ENCODE results near the gene CCL27.
A peak's percentile ranks its signal among the peaks of the same experiment; 100 is the strongest.

Gene CCL27

DNA sequence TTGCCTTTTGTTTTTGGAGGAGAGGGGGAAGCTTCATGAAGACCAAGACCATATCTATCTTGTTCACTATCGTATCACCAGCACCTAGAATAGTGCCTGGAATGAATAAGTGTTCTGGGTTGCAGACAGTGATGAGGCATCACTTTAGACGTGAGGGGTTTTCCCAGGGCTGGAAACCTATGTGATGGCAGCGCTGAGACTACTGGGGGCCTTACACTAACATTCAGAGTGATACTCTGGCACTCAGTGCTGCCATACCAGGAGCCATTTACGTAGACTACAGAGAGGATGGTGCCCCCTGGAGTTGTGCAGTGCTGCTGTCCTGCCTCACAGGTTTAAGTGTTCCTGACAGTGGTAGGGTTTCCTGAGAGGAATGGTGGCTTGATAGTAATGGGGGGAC, 21.7 kb upstream of the CCL27 start:
- DNase-seq: no peak

DNA sequence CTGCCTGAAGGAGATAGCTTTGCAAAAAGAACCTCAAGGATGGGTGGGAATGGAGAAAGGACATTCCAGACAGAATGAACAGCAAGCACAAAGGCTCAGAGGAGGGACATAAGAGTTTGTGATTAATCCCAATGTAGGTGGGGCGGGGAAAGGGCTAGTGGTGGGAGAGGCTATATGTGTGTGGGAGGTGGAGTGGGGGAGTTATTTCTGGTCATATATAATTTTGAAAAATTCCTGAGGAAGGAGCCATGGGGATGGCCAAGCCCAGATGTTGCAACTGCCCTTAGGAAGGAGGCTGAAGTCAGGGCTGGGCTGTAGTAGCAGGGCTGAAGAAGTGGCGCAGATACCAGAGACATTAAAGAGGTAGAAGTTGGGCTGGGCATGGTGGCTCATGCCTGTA, 13.4 kb upstream of the CCL27 start:
- DNase-seq: no peak

DNA sequence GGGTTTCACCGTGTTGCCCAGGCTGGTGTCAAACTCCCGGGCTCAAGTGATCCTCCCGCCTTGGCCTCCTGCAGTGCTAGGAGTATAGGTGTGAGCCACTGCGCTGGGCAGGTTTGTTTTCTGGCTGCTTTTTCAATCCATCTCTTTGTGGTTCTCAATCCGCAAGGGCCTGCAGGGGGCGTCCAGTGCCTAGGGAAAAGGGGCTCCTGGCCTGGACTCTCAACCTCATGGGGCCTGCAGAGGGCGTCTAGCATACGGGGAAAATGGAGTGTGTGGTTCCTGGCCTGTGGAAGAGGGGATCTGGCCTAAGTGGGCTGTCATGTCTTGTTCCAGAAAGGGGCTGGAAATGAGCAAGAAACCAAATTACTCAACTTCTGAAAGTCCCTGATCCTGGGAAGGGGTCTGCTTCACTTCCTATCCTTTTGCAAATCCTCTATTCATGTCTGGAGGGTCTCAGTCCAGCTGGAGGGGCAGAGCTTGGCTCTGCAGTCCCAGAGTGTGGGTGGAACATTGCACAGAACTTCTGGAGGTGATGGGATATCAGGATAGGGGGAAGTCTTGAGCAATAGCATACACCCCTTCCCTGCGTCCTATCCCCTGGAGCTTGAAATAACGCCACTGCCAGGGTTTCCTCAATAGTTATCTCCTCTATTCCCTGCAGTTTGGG, 12.7 kb upstream of the CCL27 start:
- DNase-seq: peak; percentile 76

DNA sequence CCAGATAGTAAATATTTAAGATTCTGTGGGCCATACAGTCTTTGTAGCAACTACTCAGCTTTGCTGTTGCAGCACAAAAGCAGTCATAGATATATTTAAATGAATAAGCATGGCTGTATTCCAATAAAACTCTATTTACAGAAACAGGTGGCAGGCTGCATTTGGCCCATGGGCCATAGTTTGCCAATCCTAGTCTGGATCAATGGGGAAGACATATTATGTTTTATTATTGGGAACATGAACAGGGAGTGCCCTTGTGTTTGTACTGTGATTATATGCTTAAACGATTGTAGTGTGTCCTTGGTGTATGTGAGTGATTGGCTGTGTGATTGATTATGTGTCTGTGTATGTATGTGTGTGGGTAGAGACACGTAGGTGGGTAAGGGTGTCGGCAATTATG, 12.0 kb upstream of the CCL27 start:
- no peak for DNase-seq

DNA sequence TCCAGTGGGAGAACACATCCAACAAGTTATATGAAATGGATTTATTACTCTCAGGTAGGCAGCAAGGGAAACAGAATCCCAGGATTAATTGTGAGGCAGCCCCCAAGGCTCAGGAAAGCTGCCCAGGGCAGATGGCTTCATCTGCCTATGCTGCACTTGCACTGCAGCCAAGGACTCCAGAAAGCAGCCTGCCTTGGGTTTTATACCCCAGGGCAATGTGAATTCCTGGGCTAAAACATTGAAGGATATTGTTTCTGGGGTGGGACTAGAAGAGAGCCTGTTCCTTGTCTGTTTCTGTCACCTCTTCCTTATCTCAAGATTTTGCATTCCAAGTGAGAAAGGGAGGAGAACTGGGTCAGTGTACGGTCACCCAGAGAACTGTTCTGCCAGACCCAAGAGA, 8.8 kb upstream of the CCL27 start:
- DNase-seq: no peak

DNA sequence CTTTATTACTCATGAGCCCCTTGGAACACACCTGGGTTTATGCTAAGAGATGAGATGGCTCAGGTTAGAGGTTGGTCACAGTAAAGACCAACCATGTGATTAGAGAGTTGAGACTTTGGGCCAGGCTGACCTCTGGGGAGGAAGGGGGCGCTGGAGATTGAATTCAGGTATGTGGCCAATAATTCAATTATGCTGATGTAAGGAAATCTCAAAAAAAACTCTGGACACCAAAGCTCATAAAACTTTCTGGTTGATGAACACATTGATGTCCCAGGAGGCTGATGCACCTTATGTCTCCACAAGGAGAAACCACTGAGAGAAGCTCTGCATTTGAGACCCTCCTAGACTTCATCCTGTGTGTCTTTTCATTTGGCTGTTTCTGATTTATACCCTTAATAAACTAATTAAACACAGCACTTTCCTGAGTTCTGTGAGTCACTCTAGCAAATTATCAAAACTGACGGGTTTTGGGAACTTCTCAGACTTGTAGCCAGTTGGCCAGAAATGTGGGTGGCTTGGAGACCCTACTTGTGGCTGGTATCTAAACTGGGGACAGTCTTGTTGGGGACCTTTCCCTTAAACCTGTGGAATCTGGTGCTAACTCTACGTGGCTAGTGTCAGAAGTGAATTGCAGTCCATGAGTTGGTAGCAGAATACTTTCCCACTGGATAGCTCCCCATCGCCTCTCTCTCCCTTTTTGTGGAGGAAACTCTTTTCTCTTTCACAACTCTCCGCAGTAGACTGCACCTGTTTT, 7.5 kb upstream of the CCL27 start:
- no peak for DNase-seq

DNA sequence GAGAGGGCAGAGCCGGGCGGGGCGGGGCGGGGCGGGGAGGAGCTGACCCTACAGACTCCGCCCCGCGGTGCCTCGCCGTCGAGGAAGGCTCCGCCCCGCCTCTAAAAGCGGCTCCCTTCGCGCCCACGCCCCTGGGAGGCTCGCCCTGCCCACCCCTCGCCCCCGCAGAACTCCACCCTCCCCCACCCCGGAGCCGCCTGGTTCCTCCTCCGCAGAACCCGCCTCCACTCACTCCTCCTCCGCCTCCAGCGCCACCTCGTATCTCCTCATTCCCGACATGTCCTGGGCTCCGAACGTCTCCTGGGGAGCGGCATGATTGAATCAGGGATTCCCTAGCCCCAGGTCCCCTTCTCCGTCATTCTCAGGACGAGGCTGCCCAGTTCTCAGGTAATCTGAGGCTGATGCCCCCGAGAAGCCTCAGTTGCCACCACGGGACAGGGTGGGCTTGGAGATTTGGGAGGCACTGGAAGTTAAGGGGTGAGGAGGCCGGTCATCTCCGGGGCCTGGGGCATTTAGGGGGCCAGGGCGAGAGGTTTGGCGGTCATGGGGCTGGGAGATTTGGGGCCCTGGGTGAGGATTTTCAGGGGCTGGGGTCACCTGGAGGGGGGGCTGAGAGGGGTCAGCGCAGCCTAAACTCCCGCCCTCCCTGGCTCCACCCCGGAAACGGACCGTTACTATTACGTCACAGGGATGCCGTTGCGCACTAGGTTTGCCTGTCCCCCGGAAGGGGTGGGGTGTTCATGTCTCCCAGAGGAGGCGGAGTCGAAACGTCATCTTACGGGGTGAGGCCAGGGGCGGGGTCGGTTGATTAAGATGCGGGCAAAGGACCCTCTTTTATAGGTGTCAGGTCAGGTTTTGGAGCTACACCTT, 3.2 kb upstream of the CCL27 start:
- DNase-seq: peak; percentile 95

DNA sequence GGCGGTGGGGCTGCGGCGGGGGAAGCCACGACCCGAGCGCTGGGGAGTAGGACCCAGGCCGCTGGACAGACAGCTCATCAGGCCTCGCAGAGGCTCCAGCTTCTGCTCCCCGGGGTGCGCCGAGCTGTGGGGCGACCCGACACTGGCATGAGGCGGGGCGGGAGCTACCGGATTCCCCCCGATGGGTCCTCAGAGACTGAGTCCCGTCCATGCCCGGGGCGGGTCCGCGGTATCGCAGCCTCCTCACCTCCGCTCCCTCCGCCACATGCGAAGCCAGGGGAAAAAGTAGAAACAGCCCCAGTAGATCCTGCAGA, 2.6 kb upstream of the CCL27 start:
- DNase-seq: no peak

DNA sequence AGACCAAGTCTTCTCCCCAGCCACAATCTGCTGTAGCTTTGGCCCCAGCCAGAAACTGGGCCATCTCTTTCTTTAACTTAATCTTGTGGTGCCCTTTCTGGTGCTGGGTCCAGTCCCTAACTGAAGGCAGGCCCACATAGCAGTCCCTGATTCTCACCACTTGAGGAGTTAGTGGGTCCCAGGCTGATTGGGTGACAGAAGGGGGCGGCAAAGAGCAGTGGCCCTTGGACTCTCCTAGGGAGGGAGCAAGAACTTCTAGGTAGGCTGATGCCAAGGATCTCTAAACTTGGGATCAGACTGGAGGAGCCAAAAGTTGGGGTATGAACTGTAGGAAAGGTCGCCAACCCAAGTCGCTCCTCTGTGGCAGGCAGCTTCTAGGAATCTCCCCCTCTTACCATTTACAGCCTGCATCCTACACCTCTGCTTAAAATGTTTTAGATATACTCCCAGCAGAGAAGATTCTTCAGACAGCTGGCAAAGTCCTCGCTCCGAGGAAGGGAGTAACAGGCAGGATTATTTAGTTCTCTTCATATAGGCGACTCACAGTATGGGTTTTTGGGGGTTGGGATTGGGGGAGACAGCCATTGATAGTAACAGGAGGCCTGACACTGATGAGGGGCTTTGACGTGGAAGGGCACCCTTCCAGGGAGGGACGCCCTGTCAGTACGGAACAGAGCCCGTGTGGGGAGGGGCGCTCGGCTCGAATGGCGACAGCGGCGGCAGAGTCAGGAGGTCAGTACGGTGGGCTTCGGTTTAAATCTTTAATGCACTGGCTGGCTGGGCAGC, 2.0 kb upstream of the CCL27 start:
- peak; percentile 80 for DNase-seq

DNA sequence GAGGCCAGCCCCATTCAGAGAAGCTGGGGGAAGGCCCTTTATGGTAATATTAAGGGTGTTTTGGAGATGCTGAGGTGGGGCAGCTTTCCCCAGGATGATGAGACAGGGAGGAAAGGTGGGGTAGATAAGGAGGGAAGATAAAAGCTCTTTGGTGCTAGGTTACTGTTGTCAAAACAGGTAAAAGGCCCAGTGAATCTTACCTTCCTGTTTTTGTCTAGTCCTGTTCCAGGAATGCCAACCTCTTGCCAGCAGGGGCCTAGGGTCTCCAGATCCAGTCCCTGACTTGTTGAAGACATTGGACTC, 797 bp upstream of the CCL27 start:
- DNase-seq: peak; percentile 53

DNA sequence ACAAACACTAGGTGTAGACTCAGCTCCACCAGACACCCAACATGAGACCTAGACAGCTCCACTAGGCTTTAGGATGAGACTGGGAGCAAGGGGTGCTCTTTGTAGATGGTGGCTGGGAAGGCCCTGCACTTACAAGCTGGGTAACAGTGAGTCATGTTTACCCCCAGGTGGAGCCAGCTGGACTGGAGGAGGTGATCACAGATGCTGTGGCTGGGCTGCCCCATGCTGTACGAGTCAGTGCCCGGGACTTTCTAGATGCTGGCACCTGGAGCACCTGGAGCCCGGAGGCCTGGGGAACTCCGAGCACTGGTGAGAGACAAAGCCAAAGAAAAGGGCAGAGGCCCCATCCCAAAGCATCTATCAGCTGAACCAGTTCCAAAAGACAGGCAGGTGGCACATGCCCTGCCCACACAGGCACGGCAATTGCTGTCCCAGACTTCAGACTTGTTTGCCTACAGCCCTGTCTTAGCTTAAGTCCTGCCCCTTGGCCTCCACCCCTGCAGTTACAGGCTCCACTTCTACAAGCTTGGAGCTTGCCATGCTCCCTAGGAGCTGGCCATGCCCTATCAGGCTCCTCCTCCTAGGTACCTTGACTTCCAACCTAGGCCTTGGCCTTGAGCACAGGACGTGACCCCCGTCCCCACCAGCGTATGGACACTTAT, 2.7 kb downstream of the CCL27 start:
- no peak for DNase-seq

DNA sequence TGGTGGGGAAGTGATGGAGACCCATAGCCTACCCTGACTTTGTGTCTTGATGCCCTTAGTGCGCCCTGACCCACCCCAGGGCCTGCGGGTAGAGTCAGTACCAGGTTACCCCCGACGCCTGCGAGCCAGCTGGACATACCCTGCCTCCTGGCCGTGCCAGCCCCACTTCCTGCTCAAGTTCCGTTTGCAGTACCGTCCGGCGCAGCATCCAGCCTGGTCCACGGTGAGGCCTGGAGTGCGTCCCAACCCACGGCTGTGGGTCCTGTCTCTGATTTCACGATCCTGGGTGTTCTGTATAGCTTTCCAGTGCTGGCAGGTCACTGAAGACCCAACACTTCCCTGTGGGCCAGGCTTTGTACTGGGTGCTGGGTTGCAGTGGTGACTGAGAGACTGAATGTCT, 4.0 kb downstream of the CCL27 start:
- DNase-seq: no peak

DNA sequence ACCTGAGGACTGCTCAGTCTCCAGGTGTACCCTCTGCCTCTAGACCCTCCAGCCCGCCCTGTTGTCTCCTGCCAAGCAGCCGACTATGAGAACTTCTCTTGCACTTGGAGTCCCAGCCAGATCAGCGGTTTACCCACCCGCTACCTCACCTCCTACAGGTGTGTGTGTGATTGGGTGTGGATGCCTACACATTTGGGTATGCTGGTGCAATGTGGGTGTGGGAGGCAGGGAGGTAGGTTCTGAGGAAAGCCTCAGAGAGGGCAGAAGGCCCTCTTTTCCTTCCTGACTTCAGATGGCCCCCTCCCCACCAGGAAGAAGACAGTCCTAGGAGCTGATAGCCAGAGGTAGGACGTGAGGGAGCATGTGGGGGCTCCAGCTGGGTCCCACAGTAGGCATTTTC, 5.5 kb downstream of the CCL27 start:
- DNase-seq: no peak

DNA sequence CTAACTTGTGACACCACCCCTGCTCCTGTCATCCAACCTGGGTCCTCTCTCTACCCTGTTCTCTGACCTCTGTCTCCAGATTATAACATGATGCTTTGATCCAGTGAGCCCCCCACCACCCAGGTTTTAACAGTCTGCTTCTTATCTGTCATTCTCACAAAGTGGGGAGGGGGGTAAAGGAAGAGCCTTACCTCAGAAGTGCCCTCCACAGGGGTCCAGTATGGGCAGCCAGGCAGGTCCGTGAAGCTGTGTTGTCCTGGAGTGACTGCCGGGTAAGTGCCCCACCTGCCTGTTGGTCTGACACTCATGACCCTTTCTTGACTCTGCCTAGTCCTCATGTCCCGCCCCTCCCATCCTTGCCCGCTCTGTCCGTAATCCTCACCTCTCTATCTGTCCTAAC, 7.1 kb downstream of the CCL27 start:
- DNase-seq: no peak

DNA sequence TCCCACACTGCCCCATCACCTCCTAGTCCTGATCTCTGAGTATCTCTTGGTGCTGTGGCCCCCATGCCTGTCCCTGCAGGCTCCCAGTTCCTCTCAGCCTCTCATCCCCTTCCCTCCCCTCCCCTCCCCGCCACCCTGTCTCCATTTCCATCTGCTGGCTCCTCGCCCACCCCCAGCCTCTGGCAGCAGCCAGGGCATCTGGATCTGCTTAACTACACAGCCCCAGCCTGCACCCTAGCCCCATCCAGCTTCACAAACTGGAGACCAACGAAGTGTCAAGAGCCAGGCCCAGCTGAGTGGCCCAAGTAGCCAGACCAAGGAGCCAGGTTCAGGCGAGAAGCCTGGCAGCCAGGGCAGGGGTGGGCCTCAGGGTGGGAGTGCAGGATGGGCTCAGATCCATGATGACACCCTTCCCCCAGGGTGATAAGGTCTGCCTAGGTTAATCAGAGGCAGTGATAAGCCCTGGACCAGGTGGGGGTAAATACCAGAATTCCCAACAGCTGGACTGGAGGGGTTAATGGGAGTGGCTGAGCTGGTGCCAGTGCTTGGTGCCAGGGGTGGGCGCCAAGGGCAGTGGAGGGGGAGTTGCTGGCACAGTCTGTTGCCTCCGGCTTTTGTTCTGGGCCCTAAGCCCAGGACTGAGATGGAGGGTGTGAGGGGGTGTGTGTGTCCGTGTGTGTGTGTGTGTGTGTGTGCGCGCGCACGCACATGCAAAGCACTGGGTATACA, 8.0 kb downstream of the CCL27 start:
- no peak for DNase-seq

DNA sequence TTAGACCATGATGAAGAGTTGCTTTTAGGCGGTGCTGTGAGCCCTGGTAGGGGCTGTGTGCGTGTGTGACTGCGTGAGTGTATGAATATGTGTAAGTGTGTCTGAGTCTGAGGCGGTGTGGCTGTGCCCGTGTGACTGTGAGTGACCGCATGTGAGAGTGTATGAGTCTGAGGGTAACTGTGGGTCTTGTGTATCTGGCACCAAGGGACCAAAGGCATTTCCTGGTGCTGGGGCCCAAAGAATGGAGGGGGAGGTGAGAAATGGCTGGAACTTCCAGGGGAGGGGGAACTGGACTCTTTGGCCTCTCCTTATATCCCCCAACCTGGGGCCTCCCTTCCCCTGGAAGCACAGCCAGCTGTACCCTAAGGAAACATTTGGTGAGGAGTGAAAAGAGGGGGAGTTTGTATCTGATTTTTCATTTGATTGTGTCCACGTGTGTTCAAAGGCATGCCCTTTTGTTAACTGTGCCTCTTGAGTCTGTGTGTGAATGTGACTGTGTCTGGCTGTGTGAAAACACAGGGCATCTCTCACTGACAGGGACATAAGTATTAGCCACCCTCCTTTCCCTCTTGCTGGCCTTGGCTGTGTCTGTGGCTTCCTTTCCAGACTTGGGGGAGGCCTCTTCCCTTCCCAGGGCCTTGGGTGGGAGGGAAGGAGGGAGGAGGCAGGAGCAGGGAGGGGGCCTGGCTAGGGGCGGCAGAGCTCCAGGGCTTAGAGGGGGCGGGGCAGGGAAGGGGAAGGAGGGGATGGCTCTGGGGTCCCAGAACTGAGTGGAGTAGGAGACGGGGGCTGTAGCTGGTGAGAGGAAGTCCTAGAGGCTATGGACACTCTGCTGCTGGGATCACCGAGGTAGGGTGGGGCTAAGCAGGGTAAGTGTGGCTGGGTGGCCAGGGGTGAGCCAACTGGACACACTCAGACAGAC, 9.0 kb downstream of the CCL27 start:
- DNase-seq: no peak

DNA sequence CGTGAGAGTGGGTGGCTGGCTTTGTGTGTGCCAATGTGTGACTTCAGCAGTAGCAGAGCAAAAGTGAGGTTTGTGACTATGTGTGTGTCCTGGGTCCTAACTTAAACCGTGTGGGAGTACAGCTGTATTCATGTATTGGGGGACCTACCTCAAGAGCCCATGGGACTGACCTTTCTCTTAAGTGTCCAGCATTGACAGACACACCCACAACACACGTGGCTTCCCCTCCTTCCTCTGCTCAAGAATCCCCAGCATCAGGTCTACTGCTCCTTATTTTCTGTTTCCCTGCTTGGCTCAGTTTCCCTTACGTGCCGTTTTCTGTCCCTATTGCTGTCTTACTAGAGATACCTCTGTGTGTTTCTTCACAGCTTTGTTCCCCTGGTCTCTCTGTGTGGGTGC, 9.9 kb downstream of the CCL27 start:
- no peak for DNase-seq

DNA sequence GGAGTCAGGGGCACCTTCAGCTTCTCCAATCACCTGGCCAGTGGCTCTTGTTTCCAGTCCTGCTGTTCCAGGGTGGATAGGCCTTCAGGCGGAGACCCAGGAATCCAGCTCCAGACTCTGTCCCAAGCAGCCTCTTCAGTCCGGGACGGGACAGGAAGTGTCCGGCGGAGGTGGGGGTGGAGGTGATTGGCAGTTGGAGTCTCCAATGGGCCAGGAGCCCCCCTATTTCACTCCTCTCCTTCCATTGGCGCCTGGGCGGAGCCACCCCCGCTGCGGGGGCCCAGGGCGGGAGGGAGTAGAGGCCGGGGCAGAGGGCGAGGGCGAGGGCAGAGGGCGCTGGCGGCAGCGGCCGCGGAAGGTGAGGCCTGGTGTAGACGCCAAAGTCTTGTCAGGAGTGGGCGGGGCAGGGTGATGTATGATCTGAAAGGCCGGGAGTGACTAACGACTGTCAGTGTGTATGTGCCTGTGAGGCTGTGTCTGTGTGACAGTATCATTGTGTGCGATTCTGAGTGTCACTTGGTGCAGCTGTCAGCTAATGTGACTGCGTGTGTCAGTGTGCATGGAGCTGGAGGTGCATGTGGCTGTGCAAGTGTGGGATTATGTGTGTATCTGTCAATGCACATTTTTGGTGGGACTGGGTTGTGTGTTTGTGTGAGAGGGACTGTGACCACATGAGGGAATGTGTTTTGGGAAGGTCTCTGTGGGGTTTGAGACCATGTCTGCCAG, 10.4 kb downstream of the CCL27 start, which contains the start of gene IL11RA:
Gene IL11RA (plus strand): TSS at position 310 of the 726 bp plus-strand sequence. CDS start 3,033 bp downstream, outside the sequence.
- peak; percentile 71 for DNase-seq

DNA sequence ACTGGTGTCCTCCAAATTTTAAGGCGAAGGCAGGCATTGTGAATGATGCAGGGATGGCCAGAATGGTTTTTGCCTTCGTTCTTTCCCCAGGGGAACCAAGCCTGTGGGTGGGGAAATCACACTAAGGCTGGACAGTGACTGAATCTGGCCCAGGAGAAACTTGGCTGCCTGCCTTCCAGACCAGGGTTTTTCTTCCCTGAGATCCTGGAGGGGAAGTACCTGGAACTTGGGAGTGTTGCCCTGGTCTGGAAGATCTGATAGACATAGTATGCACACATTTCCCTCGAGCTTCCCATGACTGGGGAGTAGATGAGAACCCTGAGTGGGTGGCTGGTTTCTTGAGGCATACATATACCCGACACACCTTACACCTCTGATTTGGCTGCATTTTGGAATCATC, 11.1 kb downstream of the CCL27 start:
- no peak for DNase-seq

DNA sequence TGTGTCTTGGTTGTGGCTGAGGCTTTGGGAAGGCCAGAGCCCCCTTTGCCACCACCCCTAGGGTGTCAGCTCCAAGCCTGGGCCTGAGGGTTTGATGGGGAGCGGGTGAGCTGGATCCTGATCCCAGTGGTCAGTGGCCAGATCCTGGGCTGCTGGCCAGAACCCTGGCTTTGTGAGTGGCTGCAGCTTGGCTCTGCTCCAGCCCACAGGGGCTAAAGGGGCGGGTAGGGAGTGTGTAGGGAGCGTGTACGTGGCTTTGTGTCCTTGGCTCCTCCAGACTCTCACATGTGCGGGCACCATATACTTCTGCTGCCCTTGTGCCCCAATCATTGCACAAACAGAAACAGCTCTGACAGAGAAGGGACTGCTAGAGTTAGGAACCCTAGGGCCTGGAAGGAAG, 11.6 kb downstream of the CCL27 start:
- DNase-seq: no peak
